ENCODE results near the gene PPP1R9B.

DNA sequence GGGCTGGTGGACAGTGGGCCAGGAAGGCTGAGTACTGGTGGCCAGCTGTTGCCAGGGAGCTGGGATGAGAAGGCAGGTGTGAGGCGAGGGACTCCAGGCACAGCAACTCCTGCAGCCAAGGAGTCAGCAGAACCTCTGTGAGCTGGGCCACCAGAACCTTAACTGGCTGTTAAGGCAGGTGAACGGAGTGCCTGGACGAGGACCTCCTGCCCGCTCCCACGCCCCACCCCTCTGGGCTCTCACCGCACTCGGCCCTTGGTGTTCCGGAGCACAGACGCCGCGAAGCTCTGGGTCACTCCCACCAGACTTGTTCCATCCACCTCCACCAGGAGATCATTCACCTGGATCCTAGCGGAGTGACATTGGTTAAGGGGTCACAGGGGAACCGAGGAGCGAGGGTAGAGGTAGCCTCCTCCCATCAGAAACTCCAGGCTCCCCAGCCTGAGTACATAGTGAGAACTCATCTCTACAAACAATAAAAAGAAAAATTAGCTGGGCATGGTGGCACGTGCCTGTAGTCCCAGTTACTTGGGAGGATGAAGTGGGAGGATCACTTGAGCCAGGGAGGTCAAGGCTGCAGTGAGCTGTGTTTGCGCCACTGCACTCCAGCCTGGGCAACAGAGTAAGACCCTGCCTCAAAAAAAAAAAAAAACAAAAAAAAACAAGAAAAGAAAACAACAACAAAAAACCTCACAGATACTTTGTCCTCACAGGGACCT is 9.3 kb downstream of the PPP1R9B start:
- TF ChIP-seq, protein P1, sequence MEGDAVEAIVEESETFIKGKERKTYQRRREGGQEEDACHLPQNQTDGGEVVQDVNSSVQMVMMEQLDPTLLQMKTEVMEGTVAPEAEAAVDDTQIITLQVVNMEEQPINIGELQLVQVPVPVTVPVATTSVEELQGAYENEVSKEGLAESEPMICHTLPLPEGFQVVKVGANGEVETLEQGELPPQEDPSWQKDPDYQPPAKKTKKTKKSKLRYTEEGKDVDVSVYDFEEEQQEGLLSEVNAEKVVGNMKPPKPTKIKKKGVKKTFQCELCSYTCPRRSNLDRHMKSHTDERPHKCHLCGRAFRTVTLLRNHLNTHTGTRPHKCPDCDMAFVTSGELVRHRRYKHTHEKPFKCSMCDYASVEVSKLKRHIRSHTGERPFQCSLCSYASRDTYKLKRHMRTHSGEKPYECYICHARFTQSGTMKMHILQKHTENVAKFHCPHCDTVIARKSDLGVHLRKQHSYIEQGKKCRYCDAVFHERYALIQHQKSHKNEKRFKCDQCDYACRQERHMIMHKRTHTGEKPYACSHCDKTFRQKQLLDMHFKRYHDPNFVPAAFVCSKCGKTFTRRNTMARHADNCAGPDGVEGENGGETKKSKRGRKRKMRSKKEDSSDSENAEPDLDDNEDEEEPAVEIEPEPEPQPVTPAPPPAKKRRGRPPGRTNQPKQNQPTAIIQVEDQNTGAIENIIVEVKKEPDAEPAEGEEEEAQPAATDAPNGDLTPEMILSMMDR (IDR thresholded peaks at IDR 0.05), result no peak
- no peak for TF ChIP-seq POLR2A (IDR thresholded peaks at IDR 0.05)
- no peak for TF ChIP-seq POLR2AphosphoS5 (IDR thresholded peaks at IDR 0.05)

Measured in prostate gland (tissue), 2 donors.